Measurements from ENCODE around the gene ADAMTS10. TPM values are rescaled to one million over a fixed set of nuclear protein-coding genes. Genes with fewer than 3 reads are reported as not detected.
"Not testable (repeated sequence)": the region's sequence is repeated elsewhere in the genome, so short reads cannot be mapped to it uniquely, and the experiment has no call there.

The ADAMTS10 gene
- total RNA-seq, 1 donor from 2014 or later, result 24.8 TPM

- no peak for DNase-seq
Measured at GRCh38 chr19:8558325-8558724, 52.2 kb downstream of the ADAMTS10 start.

GRCh38 chr19:8557642-8558238, 52.8 kb downstream of the ADAMTS10 start:
- DNase-seq, result no peak

- not testable (repeated sequence) for DNase-seq
Measured at GRCh38 chr19:8553729-8554128, 56.8 kb downstream of the ADAMTS10 start.

- peak; percentile 31 for DNase-seq
Measured at GRCh38 chr19:8552810-8553209, 57.7 kb downstream of the ADAMTS10 start.

GRCh38 chr19:8550070-8550469, 60.4 kb downstream of the ADAMTS10 start:
- no peak for DNase-seq

GRCh38 chr19:8545743-8546142, 64.8 kb downstream of the ADAMTS10 start:
- DNase-seq, result no peak

GRCh38 chr19:8544168-8544567, 66.3 kb downstream of the ADAMTS10 start:
- DNase-seq, result no peak

- DNase-seq, result no peak
Measured at GRCh38 chr19:8539621-8540149, 70.8 kb downstream of the ADAMTS10 start.

- DNase-seq, result no peak
Measured at GRCh38 chr19:8537099-8537498, 73.4 kb downstream of the ADAMTS10 start.

- DNase-seq, result no peak
Measured at GRCh38 chr19:8536282-8536681, 74.2 kb downstream of the ADAMTS10 start.

- no peak for DNase-seq
Measured at GRCh38 chr19:8532225-8532624, 78.3 kb downstream of the ADAMTS10 start.

GRCh38 chr19:8531470-8531869, 79.0 kb downstream of the ADAMTS10 start:
- no peak for DNase-seq

Other genes with a start within 250 kb of the ADAMTS10 start
- not detected for gene ANGPTL4, start 246.6 kb downstream of the ADAMTS10 start, total RNA-seq
- gene RAB11B, start 220.4 kb downstream of the ADAMTS10 start, total RNA-seq, result 78.2 TPM
- 68.6 TPM for gene MARCHF2, start 197.4 kb downstream of the ADAMTS10 start, total RNA-seq
- gene HNRNPM, start 165.7 kb downstream of the ADAMTS10 start, total RNA-seq, result 125 TPM
- 1.8 TPM for gene PRAM1, start 108.1 kb downstream of the ADAMTS10 start, total RNA-seq
- gene ZNF414, start 96.5 kb downstream of the ADAMTS10 start, total RNA-seq, result 13.7 TPM
- 7.3 TPM for gene MYO1F, start 33.3 kb downstream of the ADAMTS10 start, total RNA-seq
- gene NFILZ, start 19.9 kb upstream of the ADAMTS10 start, total RNA-seq, result not detected
- not detected for gene ACTL9, start 88.1 kb upstream of the ADAMTS10 start, total RNA-seq
- not detected for gene OR2Z1, start 110.9 kb upstream of the ADAMTS10 start, total RNA-seq
- 31.5 TPM for gene ZNF558, start 221.6 kb upstream of the ADAMTS10 start, total RNA-seq
- not detected for gene MBD3L1, start 221.7 kb upstream of the ADAMTS10 start, total RNA-seq

Measured in tongue (tissue), 2 donors.